GM21825 (cell line): ENCODE data around the gene USP24.
"Not testable (repeated sequence)": the region's sequence is repeated elsewhere in the genome, so short reads cannot be mapped to it uniquely, and the experiment has no call there.

Experiments used
- ATAC-seq: cut with Tn5 transposase; IDR thresholded peaks from one replicate; pipeline ENCODE4 v1.9.1; 2021; ENCODE audit warnings: mild to moderate bottlenecking, moderate library complexity; ENCODE audit not compliant: unreplicated experiment

USP24 gene

DNA sequence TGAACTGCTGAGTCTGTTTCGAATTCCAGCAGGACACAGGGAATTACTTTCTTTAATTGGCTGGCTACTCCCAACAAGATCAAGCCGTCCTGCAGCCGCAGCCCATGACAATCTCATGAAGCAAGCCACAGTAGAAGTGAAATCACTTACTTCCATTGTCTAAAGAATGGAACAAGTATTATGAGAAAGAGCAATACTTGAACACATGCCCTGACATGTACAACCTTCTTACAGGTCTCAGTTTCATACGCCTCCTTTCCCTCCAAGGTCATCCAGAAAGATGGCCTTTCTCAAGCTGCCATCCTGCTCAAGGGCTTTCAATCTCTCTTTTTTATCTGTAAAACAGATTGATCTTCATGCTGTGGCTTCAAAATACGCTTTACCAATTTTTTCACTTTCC is 90.7 kb downstream of the USP24 start:
- ATAC-seq: no peak

- ATAC-seq: no peak
Observed at GRCh38 chr1:55120538-55120937, 94.6 kb downstream of the USP24 start.

GRCh38 chr1:55118651-55119329 is 96.4 kb downstream of the USP24 start:
- ATAC-seq: no peak

DNA sequence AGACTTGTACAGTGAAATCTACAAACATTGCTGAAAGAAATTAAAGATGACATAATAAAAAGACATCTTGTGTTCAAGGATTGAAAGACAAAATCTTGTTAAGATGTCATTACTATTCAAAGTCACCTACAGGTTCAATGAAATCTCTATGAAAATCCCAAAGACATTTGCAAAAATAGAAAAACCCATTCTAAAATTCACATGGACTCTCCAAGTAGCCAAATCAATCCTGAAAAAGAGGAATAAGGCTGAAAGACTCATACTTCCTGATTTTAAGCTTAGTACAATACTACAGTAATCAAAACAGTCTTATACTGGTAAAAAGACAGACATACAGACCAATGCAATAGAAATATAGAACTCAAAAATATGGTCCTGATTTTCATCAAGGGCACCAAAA is 97.2 kb downstream of the USP24 start:
- no peak for ATAC-seq

DNA sequence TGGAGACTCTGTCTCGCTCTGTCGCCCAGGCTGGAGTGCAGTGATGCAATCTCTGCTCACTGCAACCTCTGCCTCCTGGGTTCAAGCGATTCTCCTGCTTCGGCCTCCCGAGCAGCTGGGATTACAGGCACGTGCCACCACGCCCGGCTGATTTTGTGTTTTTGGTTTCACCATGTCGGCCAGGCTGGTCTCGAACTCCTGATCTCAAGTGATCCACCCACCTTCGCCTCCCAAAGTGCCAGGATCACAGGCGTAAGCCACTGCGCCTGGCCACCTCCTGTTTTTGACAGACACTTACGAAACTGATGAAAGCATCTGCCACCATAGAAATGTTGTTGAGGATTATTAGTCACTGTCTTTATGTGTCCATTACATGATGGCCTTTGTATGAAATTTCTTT is 106.2 kb downstream of the USP24 start:
- not testable (repeated sequence) for ATAC-seq

DNA sequence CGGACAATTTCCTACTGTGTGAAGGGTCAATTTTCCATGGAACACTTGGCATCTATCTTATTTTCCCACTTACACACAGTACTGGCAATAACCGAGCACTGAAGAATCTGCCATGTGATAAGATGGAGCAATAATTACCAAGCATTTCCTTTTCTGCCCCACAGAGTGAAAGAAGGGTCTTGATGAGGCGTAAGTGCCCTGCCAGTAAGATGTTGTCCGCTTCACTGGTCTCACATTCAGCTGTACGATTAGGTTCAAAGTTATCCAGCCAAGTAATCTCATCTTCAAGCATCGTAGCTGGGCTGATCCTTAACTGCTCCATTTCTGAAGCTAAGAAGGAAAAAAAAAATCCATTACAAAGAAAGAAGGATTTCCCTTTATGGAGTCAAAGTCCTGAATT is 108.1 kb downstream of the USP24 start:
- no peak for ATAC-seq

DNA sequence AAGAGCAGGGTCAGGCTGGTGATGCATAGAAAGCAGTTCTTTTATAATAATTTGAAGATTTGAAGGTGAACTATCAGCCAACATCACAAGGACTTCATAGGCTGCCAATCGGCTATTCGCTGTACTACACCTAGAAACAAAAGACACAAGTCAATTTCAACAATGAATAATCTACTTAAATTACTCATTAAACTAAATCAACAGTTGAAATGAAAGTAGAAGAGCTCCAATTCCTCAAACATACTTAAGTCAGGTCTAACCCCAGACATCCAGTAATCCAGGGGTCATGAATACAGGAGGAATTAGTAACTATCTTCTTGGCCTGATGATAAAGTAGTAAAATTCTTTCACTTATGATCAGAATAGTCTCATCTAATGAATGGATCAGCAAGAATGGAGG is 111.3 kb downstream of the USP24 start:
- no peak for ATAC-seq

- ATAC-seq: no peak
Observed at GRCh38 chr1:55095095-55095494, 120.1 kb downstream of the USP24 start.

DNA sequence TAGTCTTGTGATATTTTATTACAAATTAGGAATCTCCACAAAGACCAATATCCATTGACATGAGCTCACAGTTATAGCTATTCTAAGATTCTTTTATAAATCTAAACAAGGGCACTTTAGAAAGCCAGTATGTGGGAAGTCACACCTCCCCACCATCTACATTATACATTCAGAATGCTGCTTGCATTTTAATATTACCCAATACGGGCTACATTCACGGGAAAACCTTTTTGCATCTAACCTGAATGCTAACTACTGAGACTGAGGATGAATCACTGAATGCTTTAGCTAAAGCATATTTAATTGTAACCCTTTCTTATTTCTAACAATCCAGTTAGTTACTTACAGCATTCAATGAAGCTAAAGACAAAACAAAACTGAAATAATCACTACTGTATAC is 122.7 kb downstream of the USP24 start:
- no peak for ATAC-seq

- ATAC-seq: no peak
Observed at GRCh38 chr1:55089683-55090082, 125.5 kb downstream of the USP24 start.

DNA sequence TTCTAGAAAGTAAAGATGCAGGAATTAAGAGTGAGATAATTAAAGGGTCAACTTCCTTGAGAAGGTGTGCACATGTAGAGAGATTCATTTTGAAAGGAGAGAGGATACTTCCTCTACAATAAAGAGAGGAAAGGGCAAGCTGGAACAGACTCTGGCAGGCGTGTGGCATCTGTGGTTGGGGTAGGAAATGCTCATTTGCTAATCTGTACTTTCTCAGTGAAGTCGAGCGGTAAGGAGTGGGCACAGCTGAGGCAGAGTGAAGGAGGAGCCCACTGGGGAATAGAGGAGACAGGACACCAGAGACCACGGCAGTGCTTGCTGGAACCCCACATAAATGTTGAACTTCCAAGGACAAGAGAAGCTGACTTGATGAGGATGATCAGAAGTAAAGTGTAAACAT is 126.8 kb downstream of the USP24 start:
- ATAC-seq: no peak

DNA sequence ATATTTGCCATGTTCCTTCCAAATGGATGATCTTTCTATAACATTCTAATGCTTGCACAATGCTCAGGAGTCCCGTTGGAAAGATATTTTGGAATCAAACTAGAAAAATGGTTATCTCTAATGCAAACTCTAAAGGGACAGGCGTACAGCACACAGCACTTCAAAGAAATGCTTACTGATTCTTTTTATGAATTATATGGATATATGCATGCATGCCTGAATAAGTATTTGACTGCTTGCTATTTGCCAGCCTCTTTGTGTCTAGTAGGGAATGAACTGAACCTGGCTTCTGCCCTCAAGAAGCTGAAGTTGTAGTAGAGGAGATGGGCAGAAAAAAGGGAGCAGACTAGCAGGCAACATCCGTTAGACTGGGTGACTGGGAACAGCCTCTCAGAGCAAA is 127.7 kb downstream of the USP24 start:
- ATAC-seq: no peak

GRCh38 chr1:55084257-55084656 is 130.9 kb downstream of the USP24 start:
- ATAC-seq: no peak

GRCh38 chr1:55081905-55082296 is 133.3 kb downstream of the USP24 start:
- ATAC-seq: no peak

- ATAC-seq: no peak
Observed at GRCh38 chr1:55081188-55081904, 133.8 kb downstream of the USP24 start.

- ATAC-seq: no peak
Observed at GRCh38 chr1:55079651-55080050, 135.5 kb downstream of the USP24 start.

DNA sequence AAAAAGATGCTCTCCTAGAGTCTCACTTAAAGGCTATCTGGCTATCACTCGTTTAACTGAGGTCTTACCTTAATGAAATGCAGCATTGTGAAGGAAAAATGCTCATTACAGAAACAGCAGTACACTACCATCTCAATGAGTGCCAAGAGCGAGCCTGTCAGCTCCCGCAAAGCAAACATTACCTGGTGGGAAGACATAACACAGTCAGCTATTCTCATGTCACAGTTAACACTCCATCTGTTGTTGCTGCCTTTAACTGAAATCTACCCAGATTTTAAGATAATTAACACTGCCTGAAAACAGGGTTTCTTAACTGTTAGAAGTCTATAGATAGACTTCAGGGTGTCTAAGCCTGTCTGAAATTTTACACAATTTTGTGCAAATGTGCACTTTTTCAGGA is 136.7 kb downstream of the USP24 start:
- ATAC-seq: no peak

DNA sequence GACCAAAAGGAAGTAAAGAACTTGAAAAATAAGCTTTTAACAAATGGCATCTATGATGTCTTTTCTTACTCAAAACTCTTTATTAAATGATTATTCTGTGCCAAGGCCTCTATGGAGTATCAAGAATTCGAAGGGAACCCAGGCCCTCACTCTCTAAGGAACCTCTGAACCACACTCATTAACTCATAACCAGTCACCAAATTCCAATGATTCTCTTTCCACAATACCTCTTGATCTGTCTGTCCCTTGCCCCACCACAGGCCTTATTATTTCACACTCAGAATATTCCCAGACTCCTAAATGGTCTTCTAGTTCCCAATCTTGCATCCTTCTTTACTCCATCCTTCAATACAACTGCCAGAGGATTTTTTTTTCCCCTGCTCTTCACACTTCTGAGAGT is 138.8 kb downstream of the USP24 start:
- ATAC-seq: no peak

DNA sequence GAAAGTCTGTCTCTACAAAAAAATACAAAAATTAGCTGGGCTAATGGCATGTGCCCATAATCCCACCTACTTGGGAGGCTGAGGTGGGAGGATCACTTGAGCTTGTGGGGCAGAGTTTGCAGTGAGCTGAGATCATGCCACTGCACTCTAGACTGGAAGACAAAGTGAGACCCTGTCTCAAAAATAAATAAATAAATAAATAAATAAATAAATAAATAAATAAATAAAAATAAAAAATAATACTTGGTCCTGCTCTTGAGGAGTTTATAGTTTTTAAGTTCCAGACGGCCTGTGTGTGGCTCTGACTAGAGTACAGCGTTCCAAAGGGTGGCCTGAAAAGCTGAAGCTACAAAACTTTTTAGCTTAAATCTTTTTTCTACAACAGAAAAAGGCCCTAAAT is 140.7 kb downstream of the USP24 start:
- no peak for ATAC-seq

- ATAC-seq: peak; percentile 59
Observed at GRCh38 chr1:55073187-55073916, 141.8 kb downstream of the USP24 start.

GRCh38 chr1:55071477-55071876 is 143.7 kb downstream of the USP24 start:
- no peak for ATAC-seq
